ENCODE measurements around the gene BDKRB2.

BDKRB2 gene

GRCh38 chr14:96201965-96202364 lies 2.7 kb upstream of the BDKRB2 start:
- TF ChIP-seq, protein P1, sequence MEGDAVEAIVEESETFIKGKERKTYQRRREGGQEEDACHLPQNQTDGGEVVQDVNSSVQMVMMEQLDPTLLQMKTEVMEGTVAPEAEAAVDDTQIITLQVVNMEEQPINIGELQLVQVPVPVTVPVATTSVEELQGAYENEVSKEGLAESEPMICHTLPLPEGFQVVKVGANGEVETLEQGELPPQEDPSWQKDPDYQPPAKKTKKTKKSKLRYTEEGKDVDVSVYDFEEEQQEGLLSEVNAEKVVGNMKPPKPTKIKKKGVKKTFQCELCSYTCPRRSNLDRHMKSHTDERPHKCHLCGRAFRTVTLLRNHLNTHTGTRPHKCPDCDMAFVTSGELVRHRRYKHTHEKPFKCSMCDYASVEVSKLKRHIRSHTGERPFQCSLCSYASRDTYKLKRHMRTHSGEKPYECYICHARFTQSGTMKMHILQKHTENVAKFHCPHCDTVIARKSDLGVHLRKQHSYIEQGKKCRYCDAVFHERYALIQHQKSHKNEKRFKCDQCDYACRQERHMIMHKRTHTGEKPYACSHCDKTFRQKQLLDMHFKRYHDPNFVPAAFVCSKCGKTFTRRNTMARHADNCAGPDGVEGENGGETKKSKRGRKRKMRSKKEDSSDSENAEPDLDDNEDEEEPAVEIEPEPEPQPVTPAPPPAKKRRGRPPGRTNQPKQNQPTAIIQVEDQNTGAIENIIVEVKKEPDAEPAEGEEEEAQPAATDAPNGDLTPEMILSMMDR (IDR thresholded peaks at IDR 0.05; ENCODE audit: extremely low read depth, missing control alignments) = no peak
- DNase-seq (ENCODE audit: low spot score) = no peak

- TF ChIP-seq, protein P1 (IDR thresholded peaks at IDR 0.05; ENCODE audit: extremely low read depth, missing control alignments) = no peak
- DNase-seq (ENCODE audit: low spot score) = no peak
These were observed 2.1 kb upstream of the BDKRB2 start for GRCh38 chr14:96202441-96203094.

DNA sequence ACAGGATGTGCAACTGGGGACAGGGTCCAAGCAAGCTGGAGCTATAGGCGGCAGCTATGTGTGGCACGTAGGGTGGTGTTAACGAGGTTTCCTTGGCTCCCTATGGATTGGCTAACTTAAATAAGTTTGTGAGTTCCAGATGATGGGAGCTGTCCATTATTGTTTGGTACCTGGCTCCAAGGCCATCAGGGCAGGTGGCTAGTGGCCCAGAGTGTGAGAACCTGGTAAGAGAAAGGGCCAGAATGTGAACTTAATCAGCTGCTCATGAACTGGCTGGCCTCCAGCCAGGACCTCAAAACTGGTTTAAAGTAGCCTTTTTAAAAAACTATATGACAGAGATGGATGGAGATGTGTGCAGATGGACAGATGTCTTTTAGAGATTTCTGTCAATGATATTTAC lies 1.5 kb upstream of the BDKRB2 start:
- no peak for DNase-seq (ENCODE audit: low spot score)
- TF ChIP-seq, protein P1 (IDR thresholded peaks at IDR 0.05; ENCODE audit: extremely low read depth, missing control alignments) = no peak

DNA sequence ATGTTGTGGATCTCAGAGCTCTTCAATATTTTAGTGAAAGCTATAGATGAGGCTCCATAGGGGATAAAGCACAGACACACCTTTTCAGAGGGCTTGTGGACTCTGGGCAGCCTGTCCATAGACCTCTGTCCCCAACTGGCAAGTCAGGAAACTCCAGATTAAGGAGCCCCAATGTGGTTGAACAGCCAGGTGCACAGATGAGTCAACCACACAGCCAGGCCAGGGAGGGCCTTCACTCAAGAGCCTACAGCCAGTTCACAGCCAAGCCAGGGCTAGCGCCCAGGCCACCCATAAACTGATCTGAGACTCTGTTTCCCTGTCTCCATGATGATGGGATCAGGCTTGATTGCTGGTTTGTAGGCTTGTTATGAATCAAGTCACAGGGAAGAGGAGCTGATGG lies 1.0 kb upstream of the BDKRB2 start:
- TF ChIP-seq, protein P1 (IDR thresholded peaks at IDR 0.05; ENCODE audit: extremely low read depth, missing control alignments) = no peak
- DNase-seq (ENCODE audit: low spot score) = no peak

GRCh38 chr14:96205059-96205977 lies 679 bp downstream of the BDKRB2 start:
- TF ChIP-seq, protein P1 (IDR thresholded peaks at IDR 0.05; ENCODE audit: extremely low read depth, missing control alignments) = no peak
- no peak for DNase-seq (ENCODE audit: low spot score)

DNA sequence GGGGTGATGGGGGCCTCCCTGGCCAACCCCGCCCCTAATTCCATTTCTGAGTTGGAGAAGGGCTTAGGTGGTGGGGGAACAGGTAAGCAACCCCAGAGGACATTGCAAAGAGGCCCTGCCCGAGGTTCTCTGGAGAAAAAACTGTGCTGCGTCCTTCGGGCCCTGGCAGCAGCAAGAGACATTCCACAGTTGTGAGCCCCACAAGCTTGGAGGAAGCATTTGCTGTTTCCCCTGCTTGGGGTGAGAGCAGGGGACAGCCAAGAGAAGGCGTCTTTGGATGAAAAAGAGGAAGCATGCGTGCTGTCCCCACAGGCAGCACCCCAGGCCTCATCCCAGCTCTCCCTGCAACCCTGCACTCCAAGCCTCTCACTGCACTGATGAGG lies 1.3 kb downstream of the BDKRB2 start:
- TF ChIP-seq, protein P1 (IDR thresholded peaks at IDR 0.05; ENCODE audit: extremely low read depth, missing control alignments) = no peak

DNA sequence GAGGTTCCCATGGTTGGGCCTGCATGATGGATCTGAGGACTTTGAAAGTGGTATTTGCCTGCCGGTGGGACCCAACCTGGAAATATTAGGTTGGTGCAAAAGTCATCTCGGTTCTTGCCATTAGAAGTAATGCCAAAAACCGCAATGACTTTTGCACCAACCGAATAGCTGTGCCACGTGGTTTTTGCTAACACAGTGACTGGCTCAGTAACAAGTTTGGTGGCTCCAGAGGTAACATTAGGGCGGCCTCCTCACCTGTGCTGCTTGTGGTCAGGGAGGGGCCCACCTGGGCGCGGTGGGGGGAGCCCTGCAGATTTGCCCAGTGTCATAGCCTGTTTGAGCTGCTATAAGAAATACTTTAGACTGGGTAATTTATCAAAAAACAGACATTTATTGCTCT lies 1.8 kb downstream of the BDKRB2 start:
- DNase-seq (ENCODE audit: low spot score) = no peak
- TF ChIP-seq, protein P1 (IDR thresholded peaks at IDR 0.05; ENCODE audit: extremely low read depth, missing control alignments) = no peak

More for the DNA sequence above, 1.3 kb downstream of the BDKRB2 start:
- no peak for DNase-seq (ENCODE audit: low spot score)

All from GM20000 (cell line).